NCI-H2081 (cell line): ENCODE measurements around the gene CATSPERB.
"Not testable (repeated sequence)": the region's sequence is repeated elsewhere in the genome, so short reads cannot be mapped to it uniquely, and the experiment has no call there.

ENCODE experiments used
- DNase-seq, 2 experiments: peaks; one replicate each; lab custom pipeline; 2025; lab: John Stamatoyannopoulos, UW

Gene CATSPERB

GRCh38 chr14:91737619-91738018 is 5.7 kb upstream of the CATSPERB start:
- no peak for DNase-seq

- DNase-seq = no peak
Measured at GRCh38 chr14:91732859-91733477, 1.1 kb upstream of the CATSPERB start.

GRCh38 chr14:91732439-91732838 is 553 bp upstream of the CATSPERB start:
- no peak for DNase-seq

GRCh38 chr14:91731018-91731417 is 868 bp downstream of the CATSPERB start:
- DNase-seq = no peak

- no peak for DNase-seq
Measured at GRCh38 chr14:91729756-91730155, 2.1 kb downstream of the CATSPERB start.

- no peak for DNase-seq
Measured at GRCh38 chr14:91728616-91729183, 3.2 kb downstream of the CATSPERB start.

- no peak for DNase-seq
Measured at GRCh38 chr14:91727121-91727520, 4.8 kb downstream of the CATSPERB start.

- no peak for DNase-seq
Measured at GRCh38 chr14:91723501-91723900, 8.4 kb downstream of the CATSPERB start.

- no peak for DNase-seq
Measured at GRCh38 chr14:91722386-91722785, 9.5 kb downstream of the CATSPERB start.

GRCh38 chr14:91719839-91720238 is 12.0 kb downstream of the CATSPERB start:
- DNase-seq = no peak

GRCh38 chr14:91716999-91717398 is 14.9 kb downstream of the CATSPERB start:
- DNase-seq = no peak

- DNase-seq = no peak
Measured at GRCh38 chr14:91714805-91715204, 17.1 kb downstream of the CATSPERB start.

GRCh38 chr14:91708795-91709194 is 23.1 kb downstream of the CATSPERB start:
- no peak for DNase-seq

GRCh38 chr14:91706996-91707395 is 24.9 kb downstream of the CATSPERB start:
- no peak for DNase-seq

- DNase-seq = no peak
Measured at GRCh38 chr14:91694643-91695042, 37.2 kb downstream of the CATSPERB start.

- no peak for DNase-seq
Measured at GRCh38 chr14:91693346-91693745, 38.5 kb downstream of the CATSPERB start.

- DNase-seq = no peak
Measured at GRCh38 chr14:91692075-91692474, 39.8 kb downstream of the CATSPERB start.

- DNase-seq = no peak
Measured at GRCh38 chr14:91689608-91690007, 42.3 kb downstream of the CATSPERB start.

GRCh38 chr14:91687436-91687835 is 44.5 kb downstream of the CATSPERB start:
- DNase-seq = not testable (repeated sequence)

GRCh38 chr14:91685600-91685999 is 46.3 kb downstream of the CATSPERB start:
- DNase-seq = no peak

- DNase-seq = no peak
Measured at GRCh38 chr14:91681893-91682563, 49.9 kb downstream of the CATSPERB start.

GRCh38 chr14:91681118-91681517 is 50.8 kb downstream of the CATSPERB start:
- no peak for DNase-seq

- no peak for DNase-seq
Measured at GRCh38 chr14:91679273-91679672, 52.6 kb downstream of the CATSPERB start.

- not testable (repeated sequence) for DNase-seq
Measured at GRCh38 chr14:91677687-91678086, 54.2 kb downstream of the CATSPERB start.
